Measurements from ENCODE around the gene COL7A1.

Gene COL7A1

GRCh38 chr3:48595075-48595525 is at the start of gene COL7A1:
Gene COL7A1 (minus strand): TSS chr3:48595329. CDS start chr3:48595159, 170 bp downstream.
- peak within 1 kb of the TSS; percentile 45 for H3K4me3 ChIP-seq (ENCODE audit: low read length)
- TF ChIP-seq, protein P1, sequence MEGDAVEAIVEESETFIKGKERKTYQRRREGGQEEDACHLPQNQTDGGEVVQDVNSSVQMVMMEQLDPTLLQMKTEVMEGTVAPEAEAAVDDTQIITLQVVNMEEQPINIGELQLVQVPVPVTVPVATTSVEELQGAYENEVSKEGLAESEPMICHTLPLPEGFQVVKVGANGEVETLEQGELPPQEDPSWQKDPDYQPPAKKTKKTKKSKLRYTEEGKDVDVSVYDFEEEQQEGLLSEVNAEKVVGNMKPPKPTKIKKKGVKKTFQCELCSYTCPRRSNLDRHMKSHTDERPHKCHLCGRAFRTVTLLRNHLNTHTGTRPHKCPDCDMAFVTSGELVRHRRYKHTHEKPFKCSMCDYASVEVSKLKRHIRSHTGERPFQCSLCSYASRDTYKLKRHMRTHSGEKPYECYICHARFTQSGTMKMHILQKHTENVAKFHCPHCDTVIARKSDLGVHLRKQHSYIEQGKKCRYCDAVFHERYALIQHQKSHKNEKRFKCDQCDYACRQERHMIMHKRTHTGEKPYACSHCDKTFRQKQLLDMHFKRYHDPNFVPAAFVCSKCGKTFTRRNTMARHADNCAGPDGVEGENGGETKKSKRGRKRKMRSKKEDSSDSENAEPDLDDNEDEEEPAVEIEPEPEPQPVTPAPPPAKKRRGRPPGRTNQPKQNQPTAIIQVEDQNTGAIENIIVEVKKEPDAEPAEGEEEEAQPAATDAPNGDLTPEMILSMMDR (conservative IDR thresholded peaks at IDR 0.05; ENCODE audit: low read depth, low read length), result no peak
- no peak for DNase-seq (ENCODE audit: low read depth)

DNA sequence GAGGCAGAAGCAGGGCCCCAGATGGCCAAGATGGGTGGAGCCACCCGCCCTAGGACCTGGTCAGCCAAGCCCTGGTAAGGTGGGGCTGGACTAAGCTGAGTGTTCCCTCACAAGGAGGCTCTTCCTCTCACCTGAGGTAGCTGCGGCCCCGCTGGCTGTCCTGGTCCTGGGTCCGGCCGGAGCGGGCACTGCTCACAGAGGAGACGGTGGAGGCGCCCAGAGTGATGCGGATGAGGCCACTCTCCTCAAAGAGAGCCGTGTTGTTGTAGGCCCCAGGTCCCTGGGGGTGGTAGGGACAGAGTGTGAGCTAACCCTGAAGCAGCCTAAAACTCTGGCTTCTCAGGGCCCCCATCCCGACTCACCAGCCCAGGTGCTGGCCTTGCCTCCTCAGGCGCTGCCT is 47.5 kb upstream of the COL7A1 start:
- TF ChIP-seq, protein P1 (conservative IDR thresholded peaks at IDR 0.05; ENCODE audit: low read depth, low read length), result no peak
- no peak for DNase-seq (ENCODE audit: low read depth)

DNA sequence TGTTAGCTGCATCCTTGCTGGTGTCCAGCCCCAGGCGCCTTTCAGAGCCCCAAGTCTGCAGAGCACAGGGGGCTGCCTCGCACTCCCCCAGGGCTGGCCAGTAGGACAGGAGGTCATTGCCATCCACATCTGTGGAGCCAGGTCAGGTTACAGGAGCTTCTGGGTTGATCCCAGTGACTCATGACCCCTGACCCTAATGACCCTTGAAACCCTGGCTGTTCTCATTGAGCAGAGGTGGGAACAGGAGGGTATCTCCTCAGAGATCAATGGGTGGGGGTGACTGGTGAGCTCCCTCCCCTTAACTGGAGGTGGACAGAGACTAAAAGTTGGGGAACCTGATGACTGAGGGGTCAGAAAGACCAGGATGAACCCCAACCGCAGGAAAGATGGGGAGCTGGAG is 46.3 kb upstream of the COL7A1 start:
- DNase-seq (ENCODE audit: low read depth), result no peak
- TF ChIP-seq, protein P1 (conservative IDR thresholded peaks at IDR 0.05; ENCODE audit: low read depth, low read length), result no peak
- no peak overlapping the region for H3K4me3 ChIP-seq (ENCODE audit: low read length)

More for the DNA sequence above, 47.5 kb upstream of the COL7A1 start:
- H3K4me3 ChIP-seq (ENCODE audit: low read length), result no peak overlapping the region

GRCh38 chr3:48639944-48640606 is 44.9 kb upstream of the COL7A1 start:
- TF ChIP-seq, protein P1 (conservative IDR thresholded peaks at IDR 0.05; ENCODE audit: low read depth, low read length), result no peak
- H3K4me3 ChIP-seq (ENCODE audit: low read length), result no peak overlapping the region
- DNase-seq (ENCODE audit: low read depth), result no peak

DNA sequence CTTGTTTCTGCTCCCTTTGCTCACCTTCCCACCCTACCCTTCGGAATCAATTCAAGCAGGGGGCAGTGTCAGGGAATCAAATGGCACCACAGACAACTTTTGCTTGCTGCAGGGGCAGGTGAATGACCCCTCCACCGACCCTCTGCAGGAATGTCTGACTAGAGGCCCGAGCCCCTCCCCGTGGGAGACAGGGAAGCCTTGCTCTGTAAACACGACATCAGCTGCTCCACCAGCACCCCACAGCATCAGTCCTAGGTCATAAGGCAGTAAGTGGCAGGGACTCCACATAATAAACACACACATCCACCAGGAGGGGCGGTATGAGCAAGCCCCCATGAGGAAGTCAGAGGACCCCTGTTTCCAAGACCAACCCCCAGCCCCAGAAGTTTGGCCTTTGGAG is 42.2 kb upstream of the COL7A1 start:
- no peak overlapping the region for H3K4me3 ChIP-seq (ENCODE audit: low read length)
- TF ChIP-seq, protein P1 (conservative IDR thresholded peaks at IDR 0.05; ENCODE audit: low read depth, low read length), result no peak
- DNase-seq (ENCODE audit: low read depth), result no peak

- DNase-seq (ENCODE audit: low read depth), result no peak
- peak overlapping the region; percentile 81 for H3K4me3 ChIP-seq (ENCODE audit: low read length)
- TF ChIP-seq, protein P1 (conservative IDR thresholded peaks at IDR 0.05; ENCODE audit: low read depth, low read length), result no peak
These were observed 41.1 kb upstream of the COL7A1 start for GRCh38 chr3:48636149-48636655.
